Hepatic stellate cell (primary cell): ENCODE data around the gene CEMIP.

Experiments used
- DNase-seq: peaks from one replicate; pipeline ENCODE4 v3.0.0; 2011; ENCODE audit warnings: low spot score

Gene CEMIP

GRCh38 chr15:80979538-80980200 lies 200.5 kb downstream of the CEMIP start:
- no peak for DNase-seq

- DNase-seq = no peak
These were observed 203.0 kb downstream of the CEMIP start for GRCh38 chr15:80982205-80982604.

- DNase-seq = no peak
These were observed 203.7 kb downstream of the CEMIP start for GRCh38 chr15:80982839-80983238.

DNA sequence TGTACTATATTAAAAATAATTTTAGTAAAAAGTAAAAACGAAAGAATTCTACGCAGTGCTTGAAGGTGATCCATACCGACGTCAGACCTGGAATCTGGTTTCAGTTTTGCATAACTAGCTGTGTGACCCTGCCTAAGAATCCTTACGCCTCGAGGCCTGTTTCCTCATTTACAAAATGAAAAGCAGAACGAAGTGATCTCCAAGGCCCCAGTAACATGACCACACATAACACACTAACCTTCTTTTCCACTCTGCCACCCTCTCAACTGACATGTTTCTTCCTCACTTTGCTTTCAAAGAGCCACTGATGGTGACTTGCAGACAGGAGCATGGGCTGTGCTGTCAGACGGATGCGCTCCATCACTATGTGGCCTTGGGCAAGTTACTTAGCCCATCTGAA lies 205.7 kb downstream of the CEMIP start:
- no peak for DNase-seq

- DNase-seq = no peak
These were observed 206.8 kb downstream of the CEMIP start for GRCh38 chr15:80985981-80986380.

- no peak for DNase-seq
These were observed 207.3 kb downstream of the CEMIP start for GRCh38 chr15:80986487-80986886.

DNA sequence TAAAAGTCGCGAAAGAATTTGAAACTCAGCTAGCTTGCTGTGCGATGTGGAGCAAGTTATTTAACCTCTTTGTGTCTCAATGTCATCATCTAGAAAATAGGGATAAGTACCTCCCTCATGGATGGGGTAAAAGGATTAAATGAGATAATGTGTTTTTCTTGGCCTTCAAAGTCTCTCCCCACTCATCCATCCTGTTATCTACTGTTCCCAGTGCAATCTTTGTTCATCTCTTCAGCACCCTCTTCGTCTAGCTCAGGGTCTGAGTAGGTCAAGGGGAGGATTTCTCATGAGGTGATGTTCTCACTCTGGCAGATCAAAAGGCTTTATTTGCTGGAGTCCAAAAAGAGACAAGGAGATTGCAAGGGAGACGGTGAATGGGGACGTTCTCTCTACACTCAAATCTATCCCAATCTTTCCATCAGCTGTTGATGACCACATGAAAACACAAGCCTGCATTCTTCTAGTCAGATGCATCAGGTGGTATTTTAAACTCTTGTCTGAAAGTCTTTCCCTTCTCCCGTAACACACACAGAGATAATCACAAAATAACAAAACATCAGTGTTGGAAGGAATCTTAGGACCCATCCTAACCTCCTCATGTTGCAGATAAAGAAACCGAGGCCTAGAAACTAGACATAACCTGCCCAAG lies 209.1 kb downstream of the CEMIP start:
- DNase-seq = no peak

GRCh38 chr15:80989081-80989517 lies 209.9 kb downstream of the CEMIP start:
- DNase-seq = no peak

DNA sequence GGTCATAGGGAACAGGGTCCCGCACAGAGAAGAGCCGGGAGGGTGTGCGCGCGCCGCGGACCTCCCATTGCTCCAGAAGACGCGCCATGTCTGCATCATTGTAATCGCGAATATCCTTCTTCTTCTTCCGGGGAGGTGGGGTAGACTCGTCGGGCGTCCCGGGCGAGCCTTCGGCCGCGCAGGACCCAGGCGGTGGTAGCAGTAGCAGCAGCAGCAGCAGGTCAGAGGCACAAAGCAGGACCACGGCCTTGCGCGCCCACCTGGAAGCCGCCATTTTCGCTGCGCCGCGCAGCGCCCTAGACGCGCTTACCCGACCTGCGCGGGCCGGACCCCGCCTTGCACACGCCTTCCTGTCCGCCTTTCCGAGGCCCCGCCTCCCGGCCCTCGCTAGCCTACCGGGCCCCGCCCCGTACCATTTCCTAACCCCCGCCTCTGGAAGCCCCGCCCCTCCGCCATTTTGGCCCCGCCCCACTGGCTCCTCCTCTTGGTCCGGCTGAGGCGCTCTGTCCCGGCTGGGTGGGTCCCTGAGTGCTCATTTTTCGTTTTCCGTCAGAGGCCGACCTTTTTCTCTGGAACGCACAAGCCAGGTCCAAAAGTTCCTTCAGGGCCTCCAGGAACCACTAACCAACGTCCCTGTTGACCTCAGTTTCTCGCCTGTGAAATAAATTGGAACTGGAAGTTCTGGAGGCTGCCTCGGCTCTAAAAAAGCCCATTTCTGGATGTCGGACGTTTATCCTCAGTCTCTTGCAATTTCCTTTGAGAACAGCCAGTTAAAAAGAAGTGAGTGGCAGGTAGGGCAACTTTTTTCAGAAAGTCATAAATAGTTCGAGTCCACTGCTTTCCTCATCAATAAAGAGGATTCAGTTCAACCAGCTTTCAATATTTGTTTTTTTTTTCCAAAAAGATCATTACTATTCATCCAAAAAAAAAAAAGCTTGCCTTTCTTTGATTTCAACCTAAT lies 210.6 kb downstream of the CEMIP start, which contains the start of gene MESD:
TSS of gene MESD (minus strand) at position 302 of the 961 bp plus-strand sequence. CDS start at position 274, 28 bp downstream.
- DNase-seq = peak; percentile 97

DNA sequence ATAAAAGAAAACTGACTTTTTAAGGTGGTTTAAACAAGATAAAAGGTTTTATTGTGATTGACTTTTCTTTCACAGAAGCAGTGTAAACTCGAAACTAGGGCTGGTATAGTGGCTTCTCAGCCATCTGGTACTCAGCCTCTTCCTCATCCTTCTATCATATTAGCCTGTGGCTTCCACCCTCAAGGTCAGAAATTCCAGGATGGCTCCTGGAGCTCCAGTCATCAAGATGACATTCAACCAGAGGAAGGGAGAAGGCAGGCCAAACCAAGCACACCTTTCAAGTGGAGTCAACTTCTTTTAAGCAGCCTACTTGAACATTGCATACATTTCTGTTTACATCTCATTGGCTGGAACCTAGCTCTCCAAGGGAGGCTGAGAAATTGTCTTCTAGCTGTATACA lies 211.8 kb downstream of the CEMIP start:
- no peak for DNase-seq

DNA sequence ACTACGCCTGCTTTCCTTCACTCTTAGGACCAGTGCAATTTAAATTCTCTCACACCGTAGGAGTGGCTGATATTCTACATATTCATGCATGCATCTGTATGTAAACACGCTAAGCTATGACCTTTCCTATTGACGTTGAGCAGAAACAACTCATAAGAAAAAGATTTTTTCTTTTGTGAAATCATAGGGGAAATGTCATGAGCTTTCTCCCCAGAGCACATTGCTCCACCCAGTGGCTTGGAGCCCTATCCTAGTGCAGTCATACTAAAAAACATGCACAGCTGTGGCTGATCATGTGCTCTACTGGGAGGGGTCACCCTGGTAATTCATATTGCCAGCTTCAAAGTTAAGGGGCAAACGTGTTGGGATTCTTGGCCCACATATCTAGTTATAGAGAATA lies 212.3 kb downstream of the CEMIP start:
- peak; percentile 65 for DNase-seq

GRCh38 chr15:80992006-80992405 lies 212.8 kb downstream of the CEMIP start:
- DNase-seq = no peak

DNA sequence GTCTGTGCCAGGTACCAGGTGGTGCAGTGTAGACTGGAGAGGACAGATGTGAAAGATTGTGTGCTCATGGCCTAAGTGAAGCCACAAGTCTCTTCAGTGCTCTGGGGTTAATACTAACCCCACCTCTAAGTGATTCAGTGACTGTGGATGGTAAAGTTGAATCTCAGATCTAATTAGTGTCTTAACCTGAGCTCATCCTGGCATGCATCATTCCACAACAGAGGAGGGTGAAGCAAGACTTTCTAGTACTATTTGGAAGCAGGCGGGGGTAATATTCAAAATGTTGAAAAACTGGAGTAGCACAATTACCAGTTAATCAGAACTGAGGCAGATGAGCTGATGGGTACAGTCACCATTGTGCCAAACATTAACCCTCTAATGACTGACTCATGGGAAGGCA lies 213.3 kb downstream of the CEMIP start:
- DNase-seq = no peak

DNA sequence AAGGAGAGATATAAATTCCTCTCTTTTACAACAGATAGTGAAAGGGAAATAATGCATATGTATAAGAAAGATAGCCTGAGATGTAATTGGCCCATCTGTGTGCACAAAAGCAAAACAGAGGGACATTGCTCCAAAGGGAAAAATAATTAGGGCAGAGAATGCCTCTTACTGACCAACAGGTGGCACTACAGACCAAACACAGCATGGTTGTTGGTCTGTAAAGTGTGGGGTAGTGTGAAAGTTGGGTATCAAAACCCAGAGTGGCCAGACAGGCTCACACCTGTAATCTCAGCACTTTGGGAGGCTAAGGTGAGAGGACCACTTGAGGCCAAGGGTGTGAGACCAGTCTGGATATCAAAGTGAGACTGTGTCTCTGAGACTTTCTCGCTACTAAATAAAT lies 217.1 kb downstream of the CEMIP start:
- DNase-seq = no peak

- no peak for DNase-seq
These were observed 218.5 kb downstream of the CEMIP start for GRCh38 chr15:80997692-80998091.

DNA sequence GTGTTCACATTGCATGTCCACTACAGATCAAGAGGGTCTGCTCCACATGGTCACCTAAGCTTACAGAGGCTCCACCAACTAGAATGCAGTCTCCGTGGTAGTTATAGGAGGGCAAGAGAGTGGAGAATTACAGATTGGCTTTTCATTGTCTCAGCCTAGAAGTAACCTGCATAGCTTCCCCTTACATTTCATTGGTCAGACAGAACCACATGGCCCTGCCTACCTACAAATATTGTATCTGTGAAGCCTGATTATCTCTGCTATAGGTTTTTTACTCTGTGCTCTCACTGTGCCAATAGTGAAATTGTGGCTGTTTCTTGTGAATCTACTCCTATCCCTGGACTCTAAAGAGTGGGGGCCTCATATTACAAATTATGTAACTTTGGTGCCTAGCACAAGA lies 219.1 kb downstream of the CEMIP start:
- DNase-seq = no peak

DNA sequence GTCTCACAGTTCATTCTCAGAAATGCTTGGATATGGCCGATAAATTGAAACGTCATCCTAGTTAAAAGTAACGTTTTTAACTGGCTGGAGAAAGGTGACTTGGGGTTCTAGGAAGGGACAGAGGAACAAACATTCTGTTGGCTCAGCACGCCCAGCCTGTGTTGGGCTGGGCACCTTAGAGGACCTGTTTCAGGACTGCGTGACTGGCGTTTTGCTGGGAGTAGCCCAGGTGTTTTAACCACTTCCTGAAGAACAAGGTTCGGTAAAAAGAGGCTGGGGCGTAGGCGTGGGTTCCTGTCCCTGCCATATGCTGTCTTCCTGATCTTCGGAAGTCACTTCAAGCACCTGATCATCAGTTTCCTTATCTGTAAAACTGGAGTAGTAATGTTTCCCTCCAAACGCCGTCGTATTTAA lies 220.5 kb downstream of the CEMIP start:
- DNase-seq = no peak

- DNase-seq = no peak
These were observed 221.0 kb downstream of the CEMIP start for GRCh38 chr15:81000144-81000623.

- peak; percentile 91 for DNase-seq
These were observed 221.5 kb downstream of the CEMIP start, which contains the start of gene TLNRD1 for GRCh38 chr15:81000624-81001151. Gene TLNRD1, plus strand, starts transcription at chr15:81000923. Its CDS starts 1,349 bp downstream, at chr15:81002272.
